HepG2 (cell line): ENCODE measurements around the gene OR6B1. TPM values are rescaled to one million over a fixed set of nuclear protein-coding genes. Genes with fewer than 3 reads are reported as not detected.

Experiments
- ATAC-seq: fragments of 200-7000 bp; cut with Tn5 transposase; 3 replicates; pipeline ENCODE4 v1.9.1; 2020; ENCODE audit warnings: mild to moderate bottlenecking, moderate library complexity
- BruUV-seq: library from RNA; stranded (reverse); fragments of 400-500 nt; replicated peaks from 2 replicates; lab custom pipeline; 2021; lab: Mats Ljungman, UMichigan
- CTCF ChIA-PET: fragments of 300-600 bp; formaldehyde crosslinking; extraction: SDS; loops from one replicate; lab custom pipeline; 2021; ENCODE audit warnings: low total read pairs, inconsistent platforms, low intra/inter-chr PET ratio; lab: Yijun Ruan, JAX
- POLR2A ChIA-PET: fragments of 350-600 bp; sonication (Branson Sonifier 250); formaldehyde crosslinking; loops from one replicate; lab custom pipeline; 2020; ENCODE audit warnings: antibody characterized with exemption, inconsistent platforms; lab: Yijun Ruan, JAX
- DNase-seq: peaks from one replicate; pipeline ENCODE4 v3.0.0-alpha.2; 2015; ENCODE audit warnings: low spot score
- FAIRE-seq: peaks from 3 replicates; lab custom pipeline; 2011; peaks lifted over from hg19 to GRCh38; lab: Jason Lieb, UNC
- H2AFZ ChIP-seq: one replicate; pipeline ENCODE4 v1.6.1; 2011; ENCODE audit warnings: low read length, inconsistent platforms
- H3K27ac ChIP-seq: fragments of 300-600 bp; 3 replicates; pipeline ENCODE4 v1.8.0; 2011; ENCODE audit warnings: mixed run types, mild to moderate bottlenecking, mixed read lengths, low read length, inconsistent platforms; ENCODE audit not compliant: insufficient read depth; ENCODE audit errors: extremely low read length
- H3K27me3 ChIP-seq, 2 experiments: fragments of 200-600 bp in 1 of 2; 2 replicates in 1 of 2; 3 replicates in 1 of 2; pipeline versions ENCODE4 v1.6.0 to v1.8.0; 2011; ENCODE audit warnings: low read length in 2 of 2, mild to moderate bottlenecking in 2 of 2, moderate library complexity in 2 of 2, inconsistent platforms in 1 of 2; ENCODE audit not compliant: insufficient read depth in 2 of 2, control insufficient read depth in 1 of 2
- H3K36me3 ChIP-seq, 2 experiments: fragments of 200-600 bp in 1 of 2; replicated peaks in 1 of 2; 2 replicates in 1 of 2; 3 replicates in 1 of 2; pipeline versions ENCODE4 v1.5.1 to v1.8.0; 2011; ENCODE audit warnings: low read length in 2 of 2, inconsistent platforms in 1 of 2; ENCODE audit not compliant: insufficient read depth in 2 of 2, control insufficient read depth in 1 of 2
- H3K4me1 ChIP-seq: 2 replicates; pipeline ENCODE4 v1.5.1; 2012; ENCODE audit warnings: low read length, inconsistent platforms; ENCODE audit not compliant: insufficient read depth
- H3K4me2 ChIP-seq: 2 replicates; pipeline ENCODE4 v1.6.0; 2011; ENCODE audit warnings: low read depth, low read length, inconsistent platforms
- H3K4me3 ChIP-seq, 3 experiments: fragments of 200-600 bp in 1 of 3; sonication (generic), shearing (Covaris generic) in 1 of 3; replicated peaks in 1 of 3; 2 replicates each; pipeline ENCODE4 v1.5.1; 2011 to 2016; ENCODE audit warnings: low read length in 3 of 3, inconsistent platforms in 2 of 3, low read depth in 2 of 3, mild to moderate bottlenecking in 2 of 3, control low read depth in 1 of 3, mixed read lengths in 1 of 3; ENCODE audit not compliant: insufficient read depth in 1 of 3
- H3K79me2 ChIP-seq: one replicate; pipeline ENCODE4 v1.6.1; 2011; ENCODE audit warnings: low read length, inconsistent platforms; ENCODE audit not compliant: insufficient read depth
- H3K9ac ChIP-seq: 2 replicates; pipeline ENCODE4 v1.6.0; 2011; ENCODE audit warnings: mild to moderate bottlenecking, low read depth, low read length, inconsistent platforms; ENCODE audit not compliant: insufficient read depth
- H3K9me3 ChIP-seq: 2 replicates; pipeline ENCODE4 v1.5.1; 2012; ENCODE audit warnings: mild to moderate bottlenecking, low read length
- H4K20me1 ChIP-seq: 2 replicates; pipeline ENCODE4 v1.6.0; 2011; ENCODE audit warnings: inconsistent platforms, mild to moderate bottlenecking, low read length, moderate library complexity; ENCODE audit not compliant: insufficient read depth
- HHEX ChIP-seq: IDR thresholded peaks from 2 replicates; pipeline ENCODE4 v1.6.1; 2016; ENCODE audit warnings: control low read depth
- KLF13 ChIP-seq: sonication (generic); formaldehyde crosslinking; IDR thresholded peaks from 2 replicates; pipeline ENCODE4 v1.4.0; 2020; ENCODE audit warnings: mild to moderate bottlenecking, missing genetic modification reagents
- NFYC ChIP-seq: IDR thresholded peaks from 2 replicates; pipeline ENCODE4 v1.6.1; 2016; ENCODE audit warnings: missing genetic modification reagents, missing compliant biosample characterization
- SIN3A ChIP-seq: IDR thresholded peaks from 2 replicates; pipeline ENCODE4 v1.6.1; 2011; ENCODE audit warnings: low read depth, mild to moderate bottlenecking, control low read depth, low read length, borderline replicate concordance
- TBX2 ChIP-seq: sonication (generic); formaldehyde crosslinking; IDR thresholded peaks from 2 replicates; pipeline ENCODE4 v1.5.0; 2020; ENCODE audit warnings: missing genetic modification reagents, mild to moderate bottlenecking, borderline replicate concordance
- TRIM22 ChIP-seq: fragments of 450-650 bp; IDR thresholded peaks from 2 replicates; pipeline ENCODE4 v1.6.1; 2017
- ZNF329 ChIP-seq: sonication (generic); formaldehyde crosslinking; IDR thresholded peaks from 2 replicates; pipeline ENCODE4 v1.9.0; 2021; ENCODE audit warnings: low read depth, mild to moderate bottlenecking, missing genetic modification reagents
- ZNF350 ChIP-seq: sonication (generic); formaldehyde crosslinking; IDR thresholded peaks from 2 replicates; pipeline ENCODE4 v1.4.0; 2020; ENCODE audit warnings: mild to moderate bottlenecking, low read depth, missing genetic modification reagents, borderline replicate concordance
- ZNF451 ChIP-seq: sonication (generic); formaldehyde crosslinking; IDR thresholded peaks from 2 replicates; pipeline ENCODE4 v1.5.0; 2020; ENCODE audit warnings: mild to moderate bottlenecking, missing genetic modification reagents
- ZNF564 ChIP-seq: sonication (generic); formaldehyde crosslinking; IDR thresholded peaks from 2 replicates; pipeline ENCODE4 v1.8.1; 2023; ENCODE audit warnings: mild to moderate bottlenecking, missing genetic modification reagents
- ZNF878 ChIP-seq: sonication (generic); formaldehyde crosslinking; IDR thresholded peaks from 2 replicates; pipeline ENCODE4 v1.8.1; 2023; ENCODE audit warnings: mild to moderate bottlenecking, missing genetic modification reagents, moderate library complexity
- WGBS: methylation state at CpG from one replicate; pipeline ENCODE4 v1.1.6; 2017; ENCODE audit warnings: low lambda C conversion rate; 5-methylcytosine and 5-hydroxymethylcytosine counted together
- in situ Hi-C: cut with HindIII; loops from 2 replicates; pipeline ENCODE4 v1.10.0; 2017; ENCODE audit warnings: low pct_unique_long_range_greater_than_20kb; ENCODE audit not compliant: extremely low pct_ligation_motif_present
- intact Hi-C: fragments of 100-400 bp; cut with micrococcal nuclease; formaldehyde crosslinking; loops from one replicate; pipeline ENCODE4 v1.10.0; 2022; ENCODE audit not compliant: unreplicated experiment
- polyA plus RNA-seq, 8 experiments: library from polyadenylated mRNA; depleted of rRNA in 3 of 8; stranded (reverse) in 7 of 8; unstranded in 1 of 8; fragments of >200 nt; fragmentation: Illumina TruSeq in 4 of 8; extraction: Trizol in 4 of 8; gene quantifications; 2 replicates each; pipeline versions ENCODE4 v1.2.1 to v1.2.3, GENCODE V29; 2011 to 2016; ENCODE audit warnings: low read depth in 4 of 8, missing spikeins in 1 of 8, mixed read lengths in 1 of 8; ENCODE audit not compliant: insufficient read depth in 1 of 8
- total RNA-seq, 5 experiments: library from RNA; depleted of rRNA; stranded (reverse); fragments of >200 nt; fragmentation: Illumina TruSeq; extraction: Trizol; gene quantifications; 2 replicates each; pipeline ENCODE4 v1.2.3, GENCODE V29; 2016; ENCODE audit warnings: low read depth in 1 of 5
- TF ChIP-seq, protein P1 (sequence below): sonication (generic); formaldehyde crosslinking; IDR thresholded peaks from 2 replicates; pipeline ENCODE4 v1.4.0; 2020; ENCODE audit warnings: missing genetic modification reagents
- TF ChIP-seq, protein P2 (sequence below): sonication (generic); formaldehyde crosslinking; IDR thresholded peaks from 2 replicates; pipeline ENCODE4 v1.4.0; 2020; ENCODE audit warnings: missing genetic modification reagents, borderline replicate concordance
- TF ChIP-seq, protein P3 (sequence below): sonication (generic); formaldehyde crosslinking; IDR thresholded peaks from 2 replicates; pipeline ENCODE4 v1.8.0; 2022; ENCODE audit warnings: low read depth, missing genetic modification reagents
- TF ChIP-seq, protein P4 (sequence below): sonication (generic); formaldehyde crosslinking; IDR thresholded peaks from 2 replicates; pipeline ENCODE4 v1.8.1; 2023; ENCODE audit warnings: mild to moderate bottlenecking, missing genetic modification reagents
- TF ChIP-seq, protein P5 (sequence below): IDR thresholded peaks from 2 replicates; pipeline ENCODE4 v1.6.1; 2016; ENCODE audit warnings: mild to moderate bottlenecking, missing biosample characterization, missing genetic modification reagents

Gene OR6B1
- total and polyA plus RNA-seq, 2 of the 13 experiments (the other 11 are each of a cell fraction or from before 2014, with no cell fraction given): 0.18 TPM; not detected in 1

DNA sequence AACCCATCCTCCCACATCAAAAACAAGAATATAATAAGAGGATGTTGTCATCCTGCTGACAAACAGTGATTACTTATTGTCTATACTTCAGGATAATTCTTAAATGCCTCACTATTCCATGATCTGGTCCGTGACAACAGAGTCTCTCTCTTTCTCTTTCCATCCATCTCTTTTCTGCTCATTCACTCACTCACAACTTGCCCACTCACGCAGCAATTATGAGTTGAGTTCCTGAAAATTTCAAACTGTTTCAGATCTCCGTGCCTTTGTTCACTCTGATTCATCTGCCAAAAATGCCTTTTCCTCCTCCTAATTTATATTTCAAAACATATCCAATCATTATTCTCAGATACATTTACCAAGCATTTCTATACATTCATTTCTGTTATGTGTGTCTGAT lies 1.4 kb downstream of the OR6B1 start:
- intact Hi-C loops: no loop called here
- Histone ChIP-seq H3K9me3 (no peaks in the 10 kb centered on the region), H4K20me1 (no peaks in the 10 kb centered on the region), H3K4me1 (no peaks in the 10 kb centered on the region), H3K79me2 (no peaks in the 10 kb centered on the region), H3K36me3 (no peaks in the 10 kb centered on the region), H3K4me2 (no peak overlapping the region), H3K9ac (no peak overlapping the region), H2AFZ (no peak overlapping the region), H3K27me3 (no peaks in the 10 kb centered on the region), H3K27ac (no peak overlapping the region), H3K4me3 (no peak overlapping the region)
- no peak for ATAC-seq
- ChIA-PET POLR2A (no interaction called here), CTCF (no interaction called here)
- no peak for FAIRE-seq
- no TSS peak for BruUV-seq
- DNase-seq: no peak
- in situ Hi-C loops: no loop called here
- 50% methylated on average over 3 of the region's 3 CpGs for WGBS
- TF ChIP-seq NFYC (CRISPR knock-in tag): no peak
- TF ChIP-seq, protein P1, sequence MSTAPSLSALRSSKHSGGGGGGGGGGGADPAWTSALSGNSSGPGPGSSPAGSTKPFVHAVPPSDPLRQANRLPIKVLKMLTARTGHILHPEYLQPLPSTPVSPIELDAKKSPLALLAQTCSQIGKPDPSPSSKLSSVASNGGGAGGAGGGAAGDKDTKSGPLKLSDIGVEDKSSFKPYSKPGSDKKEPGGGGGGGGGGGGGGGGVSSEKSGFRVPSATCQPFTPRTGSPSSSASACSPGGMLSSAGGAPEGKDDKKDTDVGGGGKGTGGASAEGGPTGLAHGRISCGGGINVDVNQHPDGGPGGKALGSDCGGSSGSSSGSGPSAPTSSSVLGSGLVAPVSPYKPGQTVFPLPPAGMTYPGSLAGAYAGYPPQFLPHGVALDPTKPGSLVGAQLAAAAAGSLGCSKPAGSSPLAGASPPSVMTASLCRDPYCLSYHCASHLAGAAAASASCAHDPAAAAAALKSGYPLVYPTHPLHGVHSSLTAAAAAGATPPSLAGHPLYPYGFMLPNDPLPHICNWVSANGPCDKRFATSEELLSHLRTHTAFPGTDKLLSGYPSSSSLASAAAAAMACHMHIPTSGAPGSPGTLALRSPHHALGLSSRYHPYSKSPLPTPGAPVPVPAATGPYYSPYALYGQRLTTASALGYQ: no peak
- no peak for TF ChIP-seq SIN3A
- no peak for TF ChIP-seq ZNF451 (CRISPR knock-in tag)
- no peak for TF ChIP-seq ZNF564
- TF ChIP-seq TRIM22: no peak
- TF ChIP-seq TBX2 (CRISPR knock-in tag): no peak
- TF ChIP-seq, protein P2, sequence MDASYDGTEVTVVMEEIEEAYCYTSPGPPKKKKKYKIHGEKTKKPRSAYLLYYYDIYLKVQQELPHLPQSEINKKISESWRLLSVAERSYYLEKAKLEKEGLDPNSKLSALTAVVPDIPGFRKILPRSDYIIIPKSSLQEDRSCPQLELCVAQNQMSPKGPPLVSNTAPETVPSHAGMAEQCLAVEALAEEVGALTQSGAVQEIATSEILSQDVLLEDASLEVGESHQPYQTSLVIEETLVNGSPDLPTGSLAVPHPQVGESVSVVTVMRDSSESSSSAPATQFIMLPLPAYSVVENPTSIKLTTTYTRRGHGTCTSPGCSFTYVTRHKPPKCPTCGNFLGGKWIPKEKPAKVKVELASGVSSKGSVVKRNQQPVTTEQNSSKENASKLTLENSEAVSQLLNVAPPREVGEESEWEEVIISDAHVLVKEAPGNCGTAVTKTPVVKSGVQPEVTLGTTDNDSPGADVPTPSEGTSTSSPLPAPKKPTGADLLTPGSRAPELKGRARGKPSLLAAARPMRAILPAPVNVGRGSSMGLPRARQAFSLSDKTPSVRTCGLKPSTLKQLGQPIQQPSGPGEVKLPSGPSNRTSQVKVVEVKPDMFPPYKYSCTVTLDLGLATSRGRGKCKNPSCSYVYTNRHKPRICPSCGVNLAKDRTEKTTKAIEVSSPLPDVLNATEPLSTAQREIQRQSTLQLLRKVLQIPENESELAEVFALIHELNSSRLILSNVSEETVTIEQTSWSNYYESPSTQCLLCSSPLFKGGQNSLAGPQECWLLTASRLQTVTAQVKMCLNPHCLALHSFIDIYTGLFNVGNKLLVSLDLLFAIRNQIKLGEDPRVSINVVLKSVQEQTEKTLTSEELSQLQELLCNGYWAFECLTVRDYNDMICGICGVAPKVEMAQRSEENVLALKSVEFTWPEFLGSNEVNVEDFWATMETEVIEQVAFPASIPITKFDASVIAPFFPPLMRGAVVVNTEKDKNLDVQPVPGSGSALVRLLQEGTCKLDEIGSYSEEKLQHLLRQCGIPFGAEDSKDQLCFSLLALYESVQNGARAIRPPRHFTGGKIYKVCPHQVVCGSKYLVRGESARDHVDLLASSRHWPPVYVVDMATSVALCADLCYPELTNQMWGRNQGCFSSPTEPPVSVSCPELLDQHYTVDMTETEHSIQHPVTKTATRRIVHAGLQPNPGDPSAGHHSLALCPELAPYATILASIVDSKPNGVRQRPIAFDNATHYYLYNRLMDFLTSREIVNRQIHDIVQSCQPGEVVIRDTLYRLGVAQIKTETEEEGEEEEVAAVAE (CRISPR knock-in tag): no peak
- no peak for TF ChIP-seq ZNF350 (CRISPR knock-in tag)
- TF ChIP-seq ZNF329 (CRISPR knock-in tag): no peak
- TF ChIP-seq ZNF878 (CRISPR knock-in tag): no peak
- TF ChIP-seq, protein P3, sequence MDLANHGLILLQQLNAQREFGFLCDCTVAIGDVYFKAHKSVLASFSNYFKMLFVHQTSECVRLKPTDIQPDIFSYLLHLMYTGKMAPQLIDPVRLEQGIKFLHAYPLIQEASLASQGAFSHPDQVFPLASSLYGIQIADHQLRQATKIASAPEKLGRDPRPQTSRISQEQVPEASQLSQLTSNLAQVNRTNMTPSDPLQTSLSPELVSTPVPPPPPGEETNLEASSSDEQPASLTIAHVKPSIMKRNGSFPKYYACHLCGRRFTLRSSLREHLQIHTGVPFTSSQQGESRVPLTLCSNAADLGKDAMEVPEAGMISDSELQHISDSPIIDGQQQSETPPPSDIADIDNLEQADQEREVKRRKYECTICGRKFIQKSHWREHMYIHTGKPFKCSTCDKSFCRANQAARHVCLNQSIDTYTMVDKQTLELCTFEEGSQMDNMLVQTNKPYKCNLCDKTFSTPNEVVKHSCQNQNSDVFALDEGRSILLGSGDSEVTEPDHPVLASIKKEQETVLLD (CRISPR knock-in tag): no peak
- TF ChIP-seq, protein P4, sequence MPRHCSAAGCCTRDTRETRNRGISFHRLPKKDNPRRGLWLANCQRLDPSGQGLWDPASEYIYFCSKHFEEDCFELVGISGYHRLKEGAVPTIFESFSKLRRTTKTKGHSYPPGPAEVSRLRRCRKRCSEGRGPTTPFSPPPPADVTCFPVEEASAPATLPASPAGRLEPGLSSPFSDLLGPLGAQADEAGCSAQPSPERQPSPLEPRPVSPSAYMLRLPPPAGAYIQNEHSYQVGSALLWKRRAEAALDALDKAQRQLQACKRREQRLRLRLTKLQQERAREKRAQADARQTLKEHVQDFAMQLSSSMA: no peak
- no peak for TF ChIP-seq HHEX
- TF ChIP-seq KLF13 (CRISPR knock-in tag): no peak
- TF ChIP-seq, protein P5, sequence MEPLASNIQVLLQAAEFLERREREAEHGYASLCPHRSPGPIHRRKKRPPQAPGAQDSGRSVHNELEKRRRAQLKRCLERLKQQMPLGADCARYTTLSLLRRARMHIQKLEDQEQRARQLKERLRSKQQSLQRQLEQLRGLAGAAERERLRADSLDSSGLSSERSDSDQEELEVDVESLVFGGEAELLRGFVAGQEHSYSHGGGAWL: no peak
